ENCODE measurements around the gene EGFLAM. TPM values are rescaled to one million over a fixed set of nuclear protein-coding genes. Genes with fewer than 3 reads are reported as not detected.

The EGFLAM gene
- total and polyA plus RNA-seq, 4 donors, result 4.6 to 15.8 (median 14.0) TPM

- H3K27ac ChIP-seq (ENCODE audit: low read depth in 1 of 2, low read length in 2 of 2), result no peak overlapping the region
- H3K36me3 ChIP-seq (ENCODE audit: control insufficient read depth in 1 of 2, insufficient read depth in 2 of 2, low read length in 1 of 2), result no peaks in the 10 kb centered on the region
- intact Hi-C loops (cut with DNase I), result loop anchor here (5.0 to 10.0 kb wide), 4 partner anchors 59 to 424 kb away; no protein-coding TSS in a partner anchor
- ATAC-seq (ENCODE audit: low FRiP score), result peak; percentile 83
- DNase-seq, result peak; percentile 64 to 79
- peaks cover 0 to 5% of the 10 kb centered on the region in 2 donors for H3K27me3 ChIP-seq (ENCODE audit: control insufficient read depth in 1 of 2, insufficient read depth in 2 of 2, low read length in 1 of 2)
- WGBS, 2 donors, result 36 to 38% methylated on average over 7 of the region's 7 CpGs
- peaks cover 0 to 2% of the 10 kb centered on the region in 2 donors for H3K4me1 ChIP-seq (ENCODE audit: control insufficient read depth in 1 of 2, insufficient read depth in 2 of 2, low read length in 2 of 2)
- H3K4me3 ChIP-seq (ENCODE audit: low read length in 2 of 2), result no peak overlapping the region
- H3K9me3 ChIP-seq (ENCODE audit: control insufficient read depth, low read length), result peaks cover 3% of the 10 kb centered on the region
Measured at GRCh38 chr5:38382898-38383297, 124.5 kb downstream of the EGFLAM start.

- ATAC-seq (ENCODE audit: low FRiP score) (no peak), DNase-seq (no peak)
- H3K27me3 ChIP-seq (ENCODE audit: control insufficient read depth in 1 of 2, insufficient read depth in 2 of 2, low read length in 1 of 2), result peaks cover 0 to 3% of the 10 kb centered on the region in 2 donors
- no peak overlapping the region for H3K4me3 ChIP-seq (ENCODE audit: low read length in 2 of 2)
- peaks cover 0 to 2% of the 10 kb centered on the region in 2 donors for H3K4me1 ChIP-seq (ENCODE audit: control insufficient read depth in 1 of 2, insufficient read depth in 2 of 2, low read length in 2 of 2)
- WGBS, 2 donors, result 64 to 74% methylated on average over 3 of the region's 3 CpGs
- H3K36me3 ChIP-seq (ENCODE audit: control insufficient read depth in 1 of 2, insufficient read depth in 2 of 2, low read length in 1 of 2), result no peaks in the 10 kb centered on the region
- intact Hi-C loops (cut with DNase I), result loop anchor here (5.0 to 10.0 kb wide), 4 partner anchors 59 to 424 kb away; no protein-coding TSS in a partner anchor
- no peaks in the 10 kb centered on the region for H3K9me3 ChIP-seq (ENCODE audit: control insufficient read depth, low read length)
- no peak overlapping the region for H3K27ac ChIP-seq (ENCODE audit: low read depth in 1 of 2, low read length in 2 of 2)
Measured at GRCh38 chr5:38383701-38384100, 125.3 kb downstream of the EGFLAM start.

GRCh38 chr5:38384396-38384795 is 126.0 kb downstream of the EGFLAM start:
- H3K27me3 ChIP-seq (ENCODE audit: control insufficient read depth in 1 of 2, insufficient read depth in 2 of 2, low read length in 1 of 2), result no peaks in the 10 kb centered on the region
- intact Hi-C loops (cut with DNase I), result loop anchor here (5.0 to 10.0 kb wide), 4 partner anchors 58 to 423 kb away; no protein-coding TSS in a partner anchor
- H3K36me3 ChIP-seq (ENCODE audit: control insufficient read depth in 1 of 2, insufficient read depth in 2 of 2, low read length in 1 of 2), result no peaks in the 10 kb centered on the region
- 68 to 76% methylated on average over 3 of the region's 3 CpGs for WGBS, 2 donors
- H3K4me1 ChIP-seq (ENCODE audit: control insufficient read depth in 1 of 2, insufficient read depth in 2 of 2, low read length in 2 of 2), result peaks cover 0 to 2% of the 10 kb centered on the region in 2 donors
- no peaks in the 10 kb centered on the region for H3K9me3 ChIP-seq (ENCODE audit: control insufficient read depth, low read length)
- no peak for DNase-seq
- ATAC-seq (ENCODE audit: low FRiP score), result no peak
- no peak overlapping the region for H3K27ac ChIP-seq (ENCODE audit: low read depth in 1 of 2, low read length in 2 of 2)
- no peak overlapping the region for H3K4me3 ChIP-seq (ENCODE audit: low read length in 2 of 2)

GRCh38 chr5:38387161-38387560 is 128.8 kb downstream of the EGFLAM start:
- intact Hi-C loops (cut with DNase I), result loop anchor here in 1 of 2 donors (10.0 kb wide), 1 partner anchor 418 kb away; no protein-coding TSS in a partner anchor
- ATAC-seq (ENCODE audit: low FRiP score), result no peak

GRCh38 chr5:38393636-38394035 is 135.3 kb downstream of the EGFLAM start:
- H3K36me3 ChIP-seq (ENCODE audit: control insufficient read depth in 1 of 2, insufficient read depth in 2 of 2, low read length in 1 of 2), result no peaks in the 10 kb centered on the region
- no peaks in the 10 kb centered on the region for H3K9me3 ChIP-seq (ENCODE audit: control insufficient read depth, low read length)
- DNase-seq (no peak), ATAC-seq (ENCODE audit: low FRiP score) (no peak)
- no peaks in the 10 kb centered on the region for H3K27me3 ChIP-seq (ENCODE audit: control insufficient read depth in 1 of 2, insufficient read depth in 2 of 2, low read length in 1 of 2)
- no peak overlapping the region for H3K27ac ChIP-seq (ENCODE audit: low read depth in 1 of 2, low read length in 2 of 2)
- WGBS, 2 donors, result 94 to 96% methylated on average over 15 of the region's 15 CpGs
- H3K4me3 ChIP-seq (ENCODE audit: low read length in 2 of 2), result no peak overlapping the region
- intact Hi-C loops (cut with DNase I), result no loop called here
- H3K4me1 ChIP-seq (ENCODE audit: control insufficient read depth in 1 of 2, insufficient read depth in 2 of 2, low read length in 2 of 2), result no peaks in the 10 kb centered on the region

More at GRCh38 chr5:38387161-38387560, 128.8 kb downstream of the EGFLAM start:
- no peak for DNase-seq
- no peaks in the 10 kb centered on the region for H3K27me3 ChIP-seq (ENCODE audit: control insufficient read depth in 1 of 2, insufficient read depth in 2 of 2, low read length in 1 of 2)
- no peaks in the 10 kb centered on the region for H3K9me3 ChIP-seq (ENCODE audit: control insufficient read depth, low read length)
- no peak overlapping the region for H3K4me3 ChIP-seq (ENCODE audit: low read length in 2 of 2)
- no peaks in the 10 kb centered on the region for H3K36me3 ChIP-seq (ENCODE audit: control insufficient read depth in 1 of 2, insufficient read depth in 2 of 2, low read length in 1 of 2)
- WGBS, 2 donors, result 72 to 73% methylated on average over 2 of the region's 2 CpGs
- no peak overlapping the region for H3K27ac ChIP-seq (ENCODE audit: low read depth in 1 of 2, low read length in 2 of 2)
- peaks cover 0 to 2% of the 10 kb centered on the region in 2 donors for H3K4me1 ChIP-seq (ENCODE audit: control insufficient read depth in 1 of 2, insufficient read depth in 2 of 2, low read length in 2 of 2)

GRCh38 chr5:38396766-38397165 is 138.4 kb downstream of the EGFLAM start:
- H3K9me3 ChIP-seq (ENCODE audit: control insufficient read depth, low read length), result no peaks in the 10 kb centered on the region
- intact Hi-C loops (cut with DNase I), result no loop called here
- DNase-seq (no peak), ATAC-seq (ENCODE audit: low FRiP score) (no peak)
- H3K36me3 ChIP-seq (ENCODE audit: control insufficient read depth in 1 of 2, insufficient read depth in 2 of 2, low read length in 1 of 2), result no peaks in the 10 kb centered on the region
- 62 to 79% methylated on average over 6 of the region's 6 CpGs for WGBS, 2 donors
- no peak overlapping the region for H3K4me3 ChIP-seq (ENCODE audit: low read length in 2 of 2)
- no peaks in the 10 kb centered on the region for H3K27me3 ChIP-seq (ENCODE audit: control insufficient read depth in 1 of 2, insufficient read depth in 2 of 2, low read length in 1 of 2)
- no peaks in the 10 kb centered on the region for H3K4me1 ChIP-seq (ENCODE audit: control insufficient read depth in 1 of 2, insufficient read depth in 2 of 2, low read length in 2 of 2)
- H3K27ac ChIP-seq (ENCODE audit: low read depth in 1 of 2, low read length in 2 of 2), result no peak overlapping the region

- intact Hi-C loops (cut with DNase I), result no loop called here
- H3K4me1 ChIP-seq (ENCODE audit: control insufficient read depth in 1 of 2, insufficient read depth in 2 of 2, low read length in 2 of 2), result no peaks in the 10 kb centered on the region
- H3K9me3 ChIP-seq (ENCODE audit: control insufficient read depth, low read length), result no peaks in the 10 kb centered on the region
- no peaks in the 10 kb centered on the region for H3K36me3 ChIP-seq (ENCODE audit: control insufficient read depth in 1 of 2, insufficient read depth in 2 of 2, low read length in 1 of 2)
- no peak overlapping the region for H3K27ac ChIP-seq (ENCODE audit: low read depth in 1 of 2, low read length in 2 of 2)
- DNase-seq (no peak), ATAC-seq (ENCODE audit: low FRiP score) (no peak)
- no peak overlapping the region for H3K4me3 ChIP-seq (ENCODE audit: low read length in 2 of 2)
- no peaks in the 10 kb centered on the region for H3K27me3 ChIP-seq (ENCODE audit: control insufficient read depth in 1 of 2, insufficient read depth in 2 of 2, low read length in 1 of 2)
- 37 to 45% methylated on average over 2 of the region's 2 CpGs for WGBS, 2 donors
Measured at GRCh38 chr5:38400365-38400764, 142.0 kb downstream of the EGFLAM start.

GRCh38 chr5:38401145-38401544 is 142.8 kb downstream of the EGFLAM start:
- Histone ChIP-seq H3K27ac (ENCODE audit: low read depth in 1 of 2, low read length in 2 of 2) (no peak overlapping the region), H3K36me3 (ENCODE audit: control insufficient read depth in 1 of 2, insufficient read depth in 2 of 2, low read length in 1 of 2) (no peaks in the 10 kb centered on the region), H3K9me3 (ENCODE audit: control insufficient read depth, low read length) (no peaks in the 10 kb centered on the region), H3K4me1 (ENCODE audit: control insufficient read depth in 1 of 2, insufficient read depth in 2 of 2, low read length in 2 of 2) (no peaks in the 10 kb centered on the region), H3K27me3 (ENCODE audit: control insufficient read depth in 1 of 2, insufficient read depth in 2 of 2, low read length in 1 of 2) (no peaks in the 10 kb centered on the region), H3K4me3 (ENCODE audit: low read length in 2 of 2) (no peak overlapping the region)
- 59 to 94% methylated on average over 1 of the region's 1 CpG for WGBS, 2 donors
- no peak for ATAC-seq (ENCODE audit: low FRiP score)
- no peak for DNase-seq
- intact Hi-C loops (cut with DNase I), result no loop called here

GRCh38 chr5:38403406-38403805 is 145.0 kb downstream of the EGFLAM start:
- no peak overlapping the region for H3K4me3 ChIP-seq (ENCODE audit: low read length in 2 of 2)
- 33 to 37% methylated on average over 5 of the region's 5 CpGs for WGBS, 2 donors
- H3K4me1 ChIP-seq (ENCODE audit: control insufficient read depth in 1 of 2, insufficient read depth in 2 of 2, low read length in 2 of 2), result no peaks in the 10 kb centered on the region
- no peaks in the 10 kb centered on the region for H3K36me3 ChIP-seq (ENCODE audit: control insufficient read depth in 1 of 2, insufficient read depth in 2 of 2, low read length in 1 of 2)
- no peaks in the 10 kb centered on the region for H3K27me3 ChIP-seq (ENCODE audit: control insufficient read depth in 1 of 2, insufficient read depth in 2 of 2, low read length in 1 of 2)
- H3K9me3 ChIP-seq (ENCODE audit: control insufficient read depth, low read length), result no peaks in the 10 kb centered on the region
- ATAC-seq (ENCODE audit: low FRiP score) (no peak), DNase-seq (peak in 1 of 2 donors; percentile 44)
- no peak overlapping the region for H3K27ac ChIP-seq (ENCODE audit: low read depth in 1 of 2, low read length in 2 of 2)
- intact Hi-C loops (cut with DNase I), result no loop called here
